GM10266 (cell line): Measurements from ENCODE around the gene CAMTA1.

Source experiments
- DNase-seq: peaks from one replicate; pipeline ENCODE4 v3.0.0; 2012; ENCODE audit errors: extremely low spot score
- TF ChIP-seq, protein P1 (sequence below): IDR thresholded peaks from 2 replicates; pipeline ENCODE4 v1.5.1; 2012; ENCODE audit warnings: mild to moderate bottlenecking, low read depth; ENCODE audit not compliant: control insufficient read depth, insufficient read depth; ENCODE audit errors: missing control alignments

CAMTA1 gene

GRCh38 chr1:7650801-7651200 is 865.5 kb downstream of the CAMTA1 start:
- no peak for DNase-seq
- TF ChIP-seq, protein P1, sequence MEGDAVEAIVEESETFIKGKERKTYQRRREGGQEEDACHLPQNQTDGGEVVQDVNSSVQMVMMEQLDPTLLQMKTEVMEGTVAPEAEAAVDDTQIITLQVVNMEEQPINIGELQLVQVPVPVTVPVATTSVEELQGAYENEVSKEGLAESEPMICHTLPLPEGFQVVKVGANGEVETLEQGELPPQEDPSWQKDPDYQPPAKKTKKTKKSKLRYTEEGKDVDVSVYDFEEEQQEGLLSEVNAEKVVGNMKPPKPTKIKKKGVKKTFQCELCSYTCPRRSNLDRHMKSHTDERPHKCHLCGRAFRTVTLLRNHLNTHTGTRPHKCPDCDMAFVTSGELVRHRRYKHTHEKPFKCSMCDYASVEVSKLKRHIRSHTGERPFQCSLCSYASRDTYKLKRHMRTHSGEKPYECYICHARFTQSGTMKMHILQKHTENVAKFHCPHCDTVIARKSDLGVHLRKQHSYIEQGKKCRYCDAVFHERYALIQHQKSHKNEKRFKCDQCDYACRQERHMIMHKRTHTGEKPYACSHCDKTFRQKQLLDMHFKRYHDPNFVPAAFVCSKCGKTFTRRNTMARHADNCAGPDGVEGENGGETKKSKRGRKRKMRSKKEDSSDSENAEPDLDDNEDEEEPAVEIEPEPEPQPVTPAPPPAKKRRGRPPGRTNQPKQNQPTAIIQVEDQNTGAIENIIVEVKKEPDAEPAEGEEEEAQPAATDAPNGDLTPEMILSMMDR: no peak

- TF ChIP-seq, protein P1: no peak
Observed at GRCh38 chr1:7651203-7651602, 865.9 kb downstream of the CAMTA1 start.

GRCh38 chr1:7652061-7652460 is 866.8 kb downstream of the CAMTA1 start:
- TF ChIP-seq, protein P1: no peak
- DNase-seq: no peak

More at GRCh38 chr1:7651203-7651602, 865.9 kb downstream of the CAMTA1 start:
- DNase-seq: no peak

DNA sequence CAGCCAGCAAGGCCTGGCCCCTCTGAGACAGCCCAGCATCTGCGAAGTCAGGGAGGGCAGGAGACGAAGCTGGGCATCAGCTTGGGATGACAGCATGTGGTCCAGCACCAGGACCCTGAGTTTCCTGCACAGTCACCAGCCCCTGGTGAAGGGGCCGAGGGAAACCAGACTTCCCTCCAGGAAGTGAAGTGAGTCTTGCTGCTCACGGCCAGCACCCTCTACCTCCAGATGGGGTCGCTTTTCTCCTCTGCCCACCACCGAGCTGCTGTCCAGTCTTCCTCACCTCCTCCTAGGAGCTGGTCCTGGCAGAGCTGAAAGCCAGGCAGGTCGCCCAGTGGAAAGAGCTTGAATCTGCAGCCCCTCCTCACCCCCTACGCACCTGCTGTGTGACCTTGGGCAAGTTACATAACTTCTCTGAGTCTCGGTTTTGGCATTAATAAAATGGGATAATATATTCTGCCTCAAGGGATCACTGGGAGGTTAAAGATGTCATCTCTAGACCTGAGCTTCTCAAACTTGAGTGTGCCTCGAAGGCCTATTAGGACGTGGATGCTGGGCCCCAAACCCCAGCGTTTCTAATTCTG is 867.4 kb downstream of the CAMTA1 start:
- no peak for DNase-seq
- TF ChIP-seq, protein P1: no peak

GRCh38 chr1:7654725-7655124 is 869.5 kb downstream of the CAMTA1 start:
- TF ChIP-seq, protein P1: no peak
- DNase-seq: no peak

DNA sequence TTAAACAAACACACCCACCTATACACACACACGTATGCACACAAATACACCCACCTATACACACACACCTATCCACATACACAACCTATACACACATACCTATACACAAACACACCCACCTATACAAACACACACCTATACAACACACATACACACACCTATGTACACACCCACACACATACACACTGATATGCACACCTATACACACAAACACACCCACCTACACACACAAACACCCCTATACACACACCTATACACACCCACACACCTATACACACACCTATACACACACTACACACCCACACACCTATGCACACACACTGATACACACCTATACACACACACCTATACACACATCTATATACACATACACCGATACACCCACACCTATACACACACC is 870.1 kb downstream of the CAMTA1 start:
- no peak for DNase-seq
- TF ChIP-seq, protein P1: no peak

GRCh38 chr1:7656557-7657215 is 871.4 kb downstream of the CAMTA1 start:
- DNase-seq: no peak
- TF ChIP-seq, protein P1: no peak
